GM19240 (cell line): ENCODE data around the gene PNPO.
"Not testable (repeated sequence)": the region's sequence is repeated elsewhere in the genome, so short reads cannot be mapped to it uniquely, and the experiment has no call there.

Source experiments
- DNase-seq: peaks from one replicate; pipeline ENCODE4 v3.0.0; 2011; ENCODE audit warnings: low spot score; ENCODE audit not compliant: insufficient read length

PNPO gene

DNA sequence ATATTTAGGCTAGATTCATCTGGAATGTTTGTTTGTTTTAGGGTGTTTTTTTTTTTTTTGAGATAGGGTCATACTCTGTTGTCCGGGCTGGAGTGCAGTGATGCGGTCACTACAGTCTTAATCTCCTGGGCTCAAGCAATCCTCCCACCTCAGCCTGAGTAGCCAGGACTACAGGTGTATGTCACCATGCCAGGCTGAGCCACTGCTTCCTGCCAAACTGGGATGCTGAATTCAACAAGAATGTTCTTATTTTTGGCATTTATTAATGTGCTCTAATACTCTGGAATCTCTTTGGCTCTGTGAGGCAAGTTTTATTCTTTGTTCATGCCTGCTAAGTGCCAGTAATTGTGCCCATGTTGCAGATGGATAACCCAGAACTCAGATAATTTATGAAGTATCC lies 23.8 kb upstream of the PNPO start:
- DNase-seq = no peak

DNA sequence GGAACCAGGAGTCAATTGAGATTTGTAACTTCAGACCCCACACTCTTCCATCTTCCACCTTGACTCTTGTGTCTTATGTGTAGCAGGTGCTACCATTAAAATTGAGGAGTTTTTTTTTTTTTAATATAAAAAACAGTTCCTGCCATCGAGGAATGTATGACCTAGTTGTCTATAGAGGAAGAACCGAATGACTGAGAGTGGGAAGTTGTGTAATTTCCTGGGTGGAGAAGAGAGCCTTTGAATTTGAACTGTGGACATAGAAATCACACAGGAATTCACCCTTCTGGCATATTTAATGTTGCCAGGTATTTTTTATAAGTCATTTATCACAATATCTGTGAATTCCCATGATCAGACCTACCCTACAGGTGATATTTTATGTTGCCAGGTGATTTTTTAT lies 23.4 kb upstream of the PNPO start:
- DNase-seq = no peak

DNA sequence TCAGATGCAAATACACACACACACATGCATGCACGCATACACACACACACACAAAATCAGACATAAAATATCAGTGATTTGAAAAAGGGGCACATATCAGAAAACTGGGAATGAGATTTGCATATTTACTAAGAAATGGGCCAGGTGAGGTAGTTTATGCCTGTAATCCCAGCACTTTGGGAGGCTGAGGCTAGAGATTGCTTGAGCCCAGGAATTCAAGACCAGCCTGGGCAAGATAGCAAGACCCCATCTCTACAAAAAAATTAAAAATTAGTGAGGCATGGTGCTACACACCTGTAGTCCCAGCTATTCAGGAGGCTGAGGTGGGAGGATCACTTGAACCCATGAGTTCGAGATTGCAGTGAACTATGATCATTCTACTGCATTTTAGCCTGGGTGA lies 22.4 kb upstream of the PNPO start:
- no peak for DNase-seq

DNA sequence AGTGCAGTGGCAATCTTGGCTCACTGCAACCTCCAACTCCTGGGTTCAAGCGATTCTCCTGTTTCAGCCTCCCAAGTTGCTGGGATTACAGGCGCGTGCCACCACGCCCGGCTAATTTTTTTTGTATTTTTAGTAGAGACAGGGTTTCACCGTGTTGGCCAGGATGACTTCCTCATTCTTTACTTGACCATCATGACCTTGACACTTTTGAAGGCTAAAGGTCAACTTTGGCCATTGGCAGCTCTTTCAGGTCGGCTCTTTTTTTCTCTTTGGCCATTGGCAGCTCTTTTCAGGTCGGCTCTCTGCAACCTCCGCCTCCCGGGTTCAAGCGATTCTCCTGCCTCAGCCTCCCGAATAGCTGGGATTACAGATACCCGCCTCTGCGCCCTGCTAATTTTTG lies 21.5 kb upstream of the PNPO start:
- DNase-seq = not testable (repeated sequence)

DNA sequence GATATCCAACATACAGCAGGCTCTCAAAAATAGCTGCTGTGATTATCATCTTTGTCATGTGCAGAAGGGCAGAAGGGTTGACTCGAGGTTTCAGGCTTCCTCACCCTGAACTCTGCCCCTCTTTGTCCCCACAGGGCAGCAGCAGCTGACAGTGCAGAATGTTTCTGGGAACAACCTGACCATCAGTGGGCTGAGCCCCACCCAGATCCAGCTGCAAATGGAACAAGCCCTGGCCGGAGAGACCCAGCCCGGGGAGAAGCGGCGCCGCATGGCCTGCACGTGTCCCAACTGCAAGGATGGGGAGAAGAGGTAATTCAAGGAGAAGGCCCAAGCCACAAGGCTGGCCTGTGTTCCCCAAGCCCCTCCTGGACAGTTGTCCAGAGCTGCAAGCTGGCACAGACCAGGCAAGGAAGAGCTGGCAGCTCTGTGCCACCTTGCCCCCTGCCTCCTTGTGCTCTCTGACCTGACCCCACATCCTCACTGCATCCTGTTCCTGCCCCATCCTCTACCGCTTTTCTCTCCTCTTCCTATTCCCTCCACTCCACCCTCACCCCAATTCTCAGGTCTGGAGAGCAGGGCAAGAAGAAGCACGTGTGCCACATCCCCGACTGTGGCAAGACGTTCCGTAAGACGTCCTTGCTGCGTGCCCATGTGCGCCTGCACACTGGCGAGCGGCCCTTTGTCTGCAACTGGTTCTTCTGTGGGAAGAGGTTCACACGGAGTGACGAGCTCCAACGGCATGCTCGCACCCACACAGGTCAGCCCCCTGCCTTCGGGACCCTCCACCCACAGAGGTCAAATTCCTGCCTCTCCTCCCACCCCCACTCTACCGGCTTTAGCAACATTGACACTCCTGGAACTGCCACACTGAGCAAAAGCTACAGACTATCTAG lies 16.3 kb upstream of the PNPO start:
- no peak for DNase-seq

- no peak for DNase-seq
Measured at GRCh38 chr17:47925678-47925988, 15.7 kb upstream of the PNPO start.

GRCh38 chr17:47927821-47928400 lies 13.5 kb upstream of the PNPO start:
- no peak for DNase-seq

DNA sequence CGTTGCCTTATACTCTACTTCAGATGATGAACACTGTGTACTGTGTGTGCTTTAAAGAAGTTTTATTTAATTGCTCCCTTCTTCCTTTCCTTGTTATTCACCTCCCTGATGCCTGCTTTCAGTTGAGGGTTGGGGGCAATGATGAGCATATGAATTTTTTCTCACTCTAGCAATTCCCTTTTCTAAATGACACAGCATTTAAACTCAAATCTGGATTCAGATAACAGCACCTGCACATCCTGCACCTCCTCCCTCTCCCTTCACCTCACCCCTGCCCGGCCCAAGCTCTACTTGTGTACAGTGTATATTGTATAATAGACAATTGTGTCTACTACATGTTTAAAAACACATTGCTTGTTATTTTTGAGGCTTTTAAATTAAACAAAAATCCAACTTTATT lies 13.0 kb upstream of the PNPO start:
- DNase-seq = no peak

DNA sequence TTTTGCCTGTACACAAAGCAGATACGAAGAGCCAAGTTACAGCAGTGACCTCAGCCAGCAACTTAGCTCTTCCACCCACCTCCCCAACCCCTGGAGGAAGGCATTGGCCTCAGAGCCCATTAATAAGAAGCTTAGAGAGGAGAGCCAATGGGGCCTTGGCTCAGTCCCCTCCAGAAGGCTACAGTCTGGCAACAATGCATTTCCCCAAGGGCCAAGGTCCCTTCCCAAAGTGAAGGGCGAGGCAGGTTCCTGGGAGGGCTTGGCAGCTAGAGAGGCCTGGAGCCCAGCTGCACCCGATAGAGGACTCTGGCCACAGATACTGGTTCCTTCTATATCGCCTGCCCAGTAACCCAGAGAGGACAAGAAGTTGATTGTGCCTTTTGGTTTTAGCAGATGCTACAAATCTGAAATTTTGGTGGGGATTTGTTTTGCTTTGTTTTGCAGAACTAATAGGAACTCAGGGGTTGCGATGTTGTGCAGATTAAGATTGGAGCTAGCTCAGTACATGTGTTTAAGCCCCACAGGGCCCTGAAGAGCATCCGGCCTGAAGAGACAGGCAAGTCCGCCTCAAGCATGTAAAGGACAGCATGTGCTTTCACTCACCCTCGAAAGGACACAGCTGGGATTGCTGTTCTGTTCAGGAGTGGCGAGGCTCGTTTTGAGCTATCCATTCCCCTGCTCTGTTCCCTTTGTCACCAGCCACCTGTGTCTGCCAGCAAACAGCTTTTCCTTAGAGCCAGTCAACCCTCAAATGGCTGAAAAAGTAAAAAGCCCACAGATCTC lies 12.0 kb upstream of the PNPO start:
- no peak for DNase-seq

- no peak for DNase-seq
Measured at GRCh38 chr17:47931848-47932247, 9.5 kb upstream of the PNPO start.

DNA sequence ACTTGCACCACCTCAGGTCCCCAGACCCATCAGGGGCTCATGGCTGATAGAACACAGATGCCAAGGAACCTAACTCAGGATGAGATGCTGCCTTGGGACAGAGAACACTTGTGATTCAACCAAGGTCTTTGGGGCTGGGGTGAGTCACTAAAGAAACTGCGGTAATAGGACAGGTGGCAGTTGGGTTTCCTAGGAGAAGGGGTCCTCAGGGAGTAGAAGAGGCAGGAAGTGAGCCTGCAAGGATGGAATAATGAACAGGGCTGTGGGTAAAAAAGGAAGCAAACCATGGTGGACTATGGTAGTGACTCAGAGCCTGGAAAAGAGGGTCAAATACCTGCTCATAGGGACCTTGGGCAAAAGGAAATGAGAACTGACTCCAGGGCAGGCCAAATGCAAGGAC lies 6.5 kb upstream of the PNPO start:
- DNase-seq = no peak

DNA sequence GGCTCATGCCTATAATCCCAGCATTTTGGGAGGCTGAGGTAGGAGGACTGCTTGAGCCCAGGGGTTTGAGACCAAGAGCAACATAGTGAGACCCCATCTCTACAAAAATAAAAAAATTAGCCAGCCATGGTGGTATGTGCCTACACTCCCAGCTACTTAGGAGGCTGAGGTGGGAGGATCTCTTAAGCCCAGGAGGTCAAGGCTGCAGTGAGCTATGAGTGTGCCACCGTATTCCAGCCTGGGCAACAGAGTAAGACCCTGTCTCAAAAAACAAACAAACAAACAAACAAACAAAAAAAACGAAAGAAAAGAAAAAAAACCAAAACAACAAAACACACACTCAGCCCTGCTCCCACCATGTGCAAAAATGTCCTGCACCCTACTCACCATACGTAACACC lies 5.9 kb upstream of the PNPO start:
- not testable (repeated sequence) for DNase-seq

DNA sequence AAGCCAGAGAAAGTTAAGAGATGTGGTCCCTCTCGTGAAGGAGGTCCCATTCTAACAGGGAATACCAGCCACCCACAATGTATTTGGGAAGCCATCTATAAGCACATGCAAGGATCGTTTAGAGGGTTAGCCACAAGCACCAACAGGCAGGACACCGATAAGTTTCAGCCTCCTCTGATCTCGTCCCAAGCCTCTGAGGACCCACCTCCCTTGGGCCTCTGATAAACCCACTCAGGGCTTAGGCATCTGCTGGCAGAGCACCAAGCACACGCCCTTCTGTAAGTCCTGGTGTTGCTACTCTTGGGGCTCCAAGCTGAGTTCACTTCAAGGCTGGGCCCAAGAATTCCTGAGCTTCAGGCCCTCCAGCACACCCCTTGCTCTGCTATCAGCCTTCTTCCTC lies 5.4 kb upstream of the PNPO start:
- DNase-seq = no peak

DNA sequence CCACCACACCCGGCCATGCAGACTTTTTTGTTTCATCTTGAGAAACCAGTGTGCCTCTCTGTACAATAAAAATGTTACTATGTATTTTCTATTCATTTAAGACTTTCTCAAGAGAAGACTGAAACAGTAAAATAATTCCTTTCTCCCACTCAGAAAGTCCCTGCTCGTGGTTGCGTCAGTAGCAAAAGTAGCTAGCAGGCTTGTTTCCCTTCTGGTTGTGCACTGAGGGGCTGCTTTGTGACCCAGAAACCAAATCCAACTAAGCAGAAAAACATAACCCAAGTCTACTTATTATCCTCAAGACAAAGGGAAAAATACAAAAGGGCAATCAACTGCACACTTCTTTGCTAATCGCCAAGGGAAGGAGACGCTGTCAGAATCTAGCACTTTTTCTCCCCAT lies 3.4 kb upstream of the PNPO start:
- no peak for DNase-seq

GRCh38 chr17:47942096-47942510 lies 732 bp downstream of the PNPO start:
- DNase-seq = no peak

GRCh38 chr17:47942568-47942967 lies 1.2 kb downstream of the PNPO start:
- DNase-seq = no peak

GRCh38 chr17:47945080-47945479 lies 3.7 kb downstream of the PNPO start:
- DNase-seq = no peak

- DNase-seq = no peak
Measured at GRCh38 chr17:47945529-47946508, 4.4 kb downstream of the PNPO start.

DNA sequence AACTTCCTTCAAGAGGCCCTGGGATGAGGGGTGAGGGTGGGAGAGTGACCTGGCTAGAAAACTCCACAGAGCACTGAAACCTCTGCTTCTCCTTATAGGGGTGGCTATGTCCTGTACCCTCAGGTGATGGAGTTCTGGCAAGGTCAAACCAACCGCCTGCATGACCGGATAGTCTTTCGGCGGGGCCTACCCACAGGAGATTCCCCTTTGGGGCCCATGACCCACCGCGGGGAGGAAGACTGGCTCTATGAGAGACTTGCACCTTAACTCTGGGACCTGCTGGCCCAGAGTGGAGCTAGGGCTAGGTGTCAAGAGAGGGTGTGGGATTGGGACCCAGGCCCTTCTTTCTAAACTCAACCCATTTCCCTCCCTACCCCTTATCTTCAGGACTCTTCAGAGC lies 5.1 kb downstream of the PNPO start:
- no peak for DNase-seq

DNA sequence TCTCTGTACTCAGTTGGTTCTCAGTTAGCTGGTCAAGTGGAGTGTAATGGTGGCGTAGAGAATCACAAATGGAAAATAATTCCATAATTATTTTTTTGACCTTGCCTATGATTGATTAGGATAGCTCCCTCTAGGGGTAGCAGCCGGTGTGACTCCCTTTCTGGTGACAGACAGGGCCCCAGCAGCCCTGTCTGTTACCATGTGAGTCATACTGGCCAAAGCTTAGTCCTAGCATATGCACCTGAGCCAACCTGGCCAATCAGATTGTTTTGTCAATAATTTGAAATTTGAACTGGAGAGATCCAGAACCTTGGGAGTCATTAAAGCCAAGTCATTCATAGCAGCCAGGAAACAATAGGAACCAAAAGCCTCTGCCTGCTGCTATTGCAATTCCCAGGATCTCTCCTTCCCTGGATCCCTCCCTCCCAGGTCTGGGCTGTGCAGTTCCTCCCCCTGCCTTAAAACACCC lies 5.6 kb downstream of the PNPO start:
- peak; percentile 84 for DNase-seq

- no peak for DNase-seq
Measured at GRCh38 chr17:47948706-47949196, 7.4 kb downstream of the PNPO start.
